ENCODE results near the gene LPIN1.
A peak's percentile ranks its signal among the peaks of the same experiment; 100 is the strongest.

DNA sequence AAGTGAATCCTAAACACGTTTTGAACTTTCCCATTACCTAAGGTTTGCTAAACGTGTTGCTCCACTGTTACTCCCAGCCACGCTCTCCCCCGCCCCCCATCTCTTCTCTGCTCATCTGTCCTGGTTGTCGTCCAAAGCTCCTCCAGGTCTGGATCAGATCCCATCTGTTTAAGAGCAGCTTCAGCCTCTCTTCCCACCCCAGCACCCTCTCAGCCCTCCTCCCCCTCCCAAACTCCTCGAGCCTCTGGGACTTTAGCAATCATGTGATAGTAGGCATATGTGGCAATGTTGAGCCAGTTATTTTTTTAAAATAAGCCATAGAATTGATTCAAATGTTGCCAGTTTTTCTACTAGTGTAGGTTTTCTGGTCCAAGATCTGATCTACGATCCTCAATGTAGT, 20.0 kb upstream of the LPIN1 start:
- TF ChIP-seq GATA2 (IDR thresholded peaks at IDR 0.05; ENCODE audit: low read depth, low read length) (peak; percentile 65), GATA3 (IDR thresholded peaks at IDR 0.05; ENCODE audit: low read depth, low read length) (no peak)

All from SH-SY5Y (cell line).